Measurements from ENCODE around the gene ZNF789. TPM values are rescaled to one million over a fixed set of nuclear protein-coding genes. Genes with fewer than 3 reads are reported as not detected.
"Not testable (repeated sequence)": the region's sequence is repeated elsewhere in the genome, so short reads cannot be mapped to it uniquely, and the experiment has no call there.

ZNF789 gene
- total RNA-seq, 1 donor from 2014 or later = 3.4 TPM

DNA sequence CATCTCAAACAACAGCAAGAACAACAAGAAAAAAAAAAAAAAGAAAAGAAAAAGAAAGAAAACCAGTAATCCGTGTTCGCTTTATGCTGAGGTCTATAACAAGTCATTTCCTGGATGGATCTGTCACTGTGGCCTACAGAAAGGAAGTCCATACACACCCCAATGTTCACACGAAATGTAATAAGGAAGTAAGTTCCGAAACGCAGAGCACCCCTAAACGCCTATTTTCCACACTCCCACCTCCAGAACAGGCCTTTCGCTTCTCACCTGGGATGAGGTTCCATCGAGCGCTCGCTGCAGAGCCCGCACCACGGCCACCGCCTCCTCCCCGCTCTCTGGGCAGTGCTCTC is 26.7 kb downstream of the ZNF789 start:
- ATAC-seq (ENCODE audit: poor library complexity) (no peak), DNase-seq (no peak)
- intact Hi-C loops (cut with DNase I) = no loop called here

DNA sequence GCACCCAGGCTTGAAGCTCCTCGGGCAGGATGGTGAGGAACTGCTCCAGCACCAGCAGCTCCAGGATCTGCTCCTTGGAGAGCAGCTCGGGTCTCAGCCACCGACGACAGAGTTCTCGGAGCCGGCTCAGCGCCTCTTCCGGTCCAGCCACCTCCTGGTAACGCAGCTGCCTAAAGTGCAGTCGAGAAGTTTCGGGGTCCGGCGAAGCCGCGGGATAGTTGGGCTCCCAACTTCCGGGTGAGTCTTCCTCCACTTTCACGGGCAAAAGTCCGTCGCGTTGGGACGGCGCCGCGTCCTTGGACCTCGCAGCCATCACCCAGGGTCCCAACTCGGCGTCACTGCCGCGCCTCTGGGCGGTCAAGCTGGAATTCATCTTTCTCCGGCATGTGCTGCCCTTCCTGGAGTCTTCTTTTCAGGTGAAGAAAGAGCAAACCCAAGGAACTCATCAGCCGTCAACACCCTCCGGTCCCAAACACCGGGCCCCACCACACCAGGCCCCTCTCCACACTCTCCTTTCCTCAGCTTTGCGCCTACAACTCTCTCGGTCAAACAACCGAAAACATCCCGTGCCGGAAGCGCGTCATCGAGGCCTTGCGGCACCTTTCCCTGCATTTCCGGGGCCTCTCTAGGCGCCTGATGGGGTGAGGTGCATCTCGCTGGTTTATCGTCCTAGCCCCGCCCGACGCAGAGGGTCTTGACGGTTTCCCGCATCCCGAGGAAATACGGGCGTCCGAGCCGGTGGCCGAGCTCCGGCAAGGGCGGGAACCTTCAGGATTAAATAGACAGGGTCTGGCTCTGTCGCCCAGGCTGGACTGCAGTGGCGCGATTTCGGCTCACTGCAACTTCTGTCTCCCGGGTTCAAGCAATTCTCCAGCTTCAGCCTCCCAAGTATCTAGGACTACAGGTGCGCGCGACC is 27.3 kb downstream of the ZNF789 start, which contains the start of gene ZNF394:
Gene ZNF394, minus strand, starts transcription at position 561 of the 916 bp plus-strand sequence. Its CDS starts 188 bp downstream, at position 373.
- DNase-seq (peak; percentile 95), ATAC-seq (ENCODE audit: poor library complexity) (peak; percentile 72)
- intact Hi-C loops (cut with DNase I) = loop anchor here (10.0 kb wide), 1 partner anchor 55 kb away; the partner anchor contains the start of genes FAM200A and ZNF655

DNA sequence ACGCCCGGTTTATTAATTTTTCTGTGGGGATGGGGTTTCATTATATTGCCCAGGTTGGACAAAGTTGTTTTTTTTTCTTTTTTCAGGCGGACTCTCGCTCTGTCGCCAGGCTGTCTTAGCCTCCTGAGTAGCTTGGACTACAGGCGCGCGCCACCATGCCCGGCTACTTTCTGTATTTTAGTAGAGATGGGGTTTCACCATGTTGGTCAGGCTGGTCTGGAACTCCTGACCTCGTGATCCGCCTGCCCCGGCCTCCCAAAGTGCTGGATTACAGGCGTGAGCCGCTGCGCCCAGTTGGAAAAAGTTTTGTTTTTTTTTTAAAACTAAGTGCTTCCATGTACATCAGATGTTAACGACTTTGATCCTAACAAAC is 27.9 kb downstream of the ZNF789 start:
- DNase-seq (no peak), ATAC-seq (ENCODE audit: poor library complexity) (no peak)
- intact Hi-C loops (cut with DNase I) = loop anchor here (10.0 kb wide), 1 partner anchor 54 kb away; the partner anchor contains the start of genes FAM200A and ZNF655

DNA sequence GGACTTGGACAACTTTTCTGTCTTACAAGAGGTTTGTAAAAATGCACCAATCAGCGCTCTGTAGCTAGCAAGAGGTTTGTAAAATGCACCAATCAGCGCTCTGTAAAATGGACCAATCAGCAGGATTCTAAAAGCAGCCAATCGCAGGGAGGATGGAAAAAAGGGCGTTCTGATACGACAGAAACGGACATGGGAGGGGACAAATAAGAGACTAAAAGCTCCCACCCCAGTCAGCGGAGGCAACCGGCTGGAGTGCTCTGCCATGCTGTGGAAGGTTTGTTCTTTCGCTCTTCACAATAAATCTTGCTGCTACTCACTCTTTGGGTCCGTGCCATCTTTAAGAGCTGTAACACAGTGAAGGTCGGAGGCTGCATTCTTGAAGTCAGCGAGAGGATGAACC is 28.5 kb downstream of the ZNF789 start:
- not testable (repeated sequence) for DNase-seq; ATAC-seq (ENCODE audit: poor library complexity)
- intact Hi-C loops (cut with DNase I) = loop anchor here (10.0 kb wide), 1 partner anchor 54 kb away; the partner anchor contains the start of genes FAM200A and ZNF655

DNA sequence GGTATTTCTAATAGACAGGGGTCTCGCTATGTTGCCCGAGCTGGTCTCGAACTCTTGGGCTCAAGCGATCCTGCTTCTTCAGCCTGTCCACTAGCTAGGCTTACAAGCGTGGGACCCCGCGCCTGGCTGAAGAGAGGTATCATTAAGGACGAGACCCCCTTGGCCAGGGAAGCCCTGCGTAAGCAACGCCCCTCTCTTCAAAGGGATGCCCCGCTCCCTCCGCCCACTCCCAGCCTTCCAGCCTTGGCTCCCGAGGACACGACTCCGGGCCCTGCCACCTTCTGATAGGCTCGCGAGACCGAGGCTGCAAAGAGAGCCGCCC is 31.6 kb downstream of the ZNF789 start:
- no peak for ATAC-seq (ENCODE audit: poor library complexity)
- DNase-seq = no peak
- intact Hi-C loops (cut with DNase I) = loop anchor here (10.0 kb wide), 1 partner anchor 51 kb away; the partner anchor contains the start of genes FAM200A and ZNF655

DNA sequence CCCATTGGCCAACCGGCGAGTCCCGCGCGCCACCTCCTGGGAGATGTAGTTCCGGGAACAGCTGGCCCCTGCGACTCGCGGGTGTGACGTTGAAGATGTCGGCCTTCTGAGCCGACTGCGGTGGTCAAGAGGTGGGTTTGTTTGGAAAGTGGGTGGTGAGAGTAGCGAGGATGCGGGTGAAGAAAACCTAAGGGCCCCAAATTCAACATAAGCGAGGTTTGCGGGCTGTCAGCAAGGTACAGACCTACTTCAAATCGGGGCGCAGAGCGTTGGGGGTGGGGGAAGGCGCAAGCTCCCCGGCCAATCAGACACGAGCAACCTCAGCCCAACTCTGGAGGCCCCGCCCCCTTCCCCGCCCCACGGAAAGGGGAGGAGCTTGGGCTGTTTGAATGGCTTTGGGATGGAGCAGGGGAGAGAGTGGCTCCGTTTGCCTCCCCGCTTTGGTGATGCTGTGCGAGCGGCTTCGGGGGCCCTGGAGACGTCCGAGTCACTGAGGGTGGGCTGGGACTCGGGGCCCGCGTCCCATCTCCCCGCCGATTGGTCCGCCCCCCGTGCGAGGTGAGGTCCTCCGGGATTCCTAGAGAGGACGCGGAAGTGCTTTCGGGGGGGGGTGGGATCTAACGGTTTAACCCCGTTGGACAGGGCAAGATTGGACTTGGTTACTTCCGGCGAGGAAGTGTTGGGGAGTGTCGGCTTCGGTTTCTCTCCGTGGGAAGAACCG is 32.1 kb downstream of the ZNF789 start, which contains the start of gene ZKSCAN5:
Gene ZKSCAN5, plus strand, starts transcription at position 60 of the 721 bp plus-strand sequence. CDS start 1,383 bp downstream, outside the sequence.
- DNase-seq (peak; percentile 99), ATAC-seq (ENCODE audit: poor library complexity) (peak; percentile 96)
- intact Hi-C loops (cut with DNase I) = loop anchor here (10.0 kb wide), 1 partner anchor 50 kb away; the partner anchor contains the start of genes FAM200A and ZNF655

DNA sequence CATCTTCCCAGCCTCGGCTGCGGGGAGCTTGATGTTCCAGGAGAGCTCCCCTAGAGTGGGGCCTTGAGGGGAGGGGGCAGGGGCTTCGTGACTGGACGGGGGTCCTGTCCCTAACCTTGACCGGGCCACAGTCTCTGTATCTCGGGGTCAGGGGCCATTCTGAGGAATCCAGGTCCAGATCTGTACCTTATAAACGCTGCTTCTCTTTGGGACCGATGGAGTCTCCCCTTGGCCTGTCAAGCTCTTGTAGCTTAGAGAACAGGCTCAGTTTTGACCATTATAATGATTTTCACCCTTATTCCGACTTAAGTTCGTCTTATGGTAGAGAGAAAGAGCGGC is 32.6 kb downstream of the ZNF789 start:
- no peak for ATAC-seq (ENCODE audit: poor library complexity)
- intact Hi-C loops (cut with DNase I) = loop anchor here (10.0 kb wide), 1 partner anchor 50 kb away; the partner anchor contains the start of genes FAM200A and ZNF655
- no peak for DNase-seq

DNA sequence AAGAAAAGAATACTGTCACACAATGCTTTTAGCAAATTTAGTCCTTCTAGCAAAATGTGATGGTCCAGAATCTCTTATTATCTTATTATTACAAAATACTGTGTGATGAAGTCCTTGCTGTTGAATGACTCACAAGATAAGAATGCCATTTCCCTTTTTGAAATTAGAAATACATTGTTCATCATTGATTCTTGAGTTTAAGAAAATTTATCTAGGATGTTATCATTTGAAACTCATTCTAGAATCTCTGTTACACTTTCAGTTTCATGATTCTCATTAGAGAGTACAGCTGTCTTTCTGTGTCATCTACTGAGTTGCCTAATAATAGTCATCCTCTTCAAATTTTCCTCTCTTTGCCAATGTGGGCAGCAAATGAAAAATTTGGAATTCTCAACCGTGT is 41.4 kb downstream of the ZNF789 start:
- no peak for ATAC-seq (ENCODE audit: poor library complexity)
- no peak for DNase-seq
- intact Hi-C loops (cut with DNase I) = no loop called here

DNA sequence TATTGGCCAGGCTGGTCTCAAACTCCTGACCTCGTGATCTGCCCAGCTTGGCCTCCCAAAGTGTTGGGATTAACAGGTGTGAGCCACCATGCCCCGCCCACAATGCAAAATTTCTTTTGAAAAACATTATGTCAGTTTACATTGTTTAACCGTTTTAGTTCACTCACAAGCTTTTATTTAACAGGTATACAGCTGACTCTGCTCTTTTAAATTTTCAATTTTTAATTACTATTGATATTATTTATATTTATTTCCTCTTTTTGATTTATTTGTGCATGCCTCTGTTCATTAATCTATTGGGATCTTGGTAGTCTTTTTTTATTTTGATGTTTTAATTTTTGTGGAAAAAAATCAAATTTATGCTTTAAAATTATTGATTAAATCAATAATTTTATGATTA is 48.7 kb downstream of the ZNF789 start:
- intact Hi-C loops (cut with DNase I) = no loop called here
- DNase-seq = no peak
- ATAC-seq (ENCODE audit: poor library complexity) = no peak

DNA sequence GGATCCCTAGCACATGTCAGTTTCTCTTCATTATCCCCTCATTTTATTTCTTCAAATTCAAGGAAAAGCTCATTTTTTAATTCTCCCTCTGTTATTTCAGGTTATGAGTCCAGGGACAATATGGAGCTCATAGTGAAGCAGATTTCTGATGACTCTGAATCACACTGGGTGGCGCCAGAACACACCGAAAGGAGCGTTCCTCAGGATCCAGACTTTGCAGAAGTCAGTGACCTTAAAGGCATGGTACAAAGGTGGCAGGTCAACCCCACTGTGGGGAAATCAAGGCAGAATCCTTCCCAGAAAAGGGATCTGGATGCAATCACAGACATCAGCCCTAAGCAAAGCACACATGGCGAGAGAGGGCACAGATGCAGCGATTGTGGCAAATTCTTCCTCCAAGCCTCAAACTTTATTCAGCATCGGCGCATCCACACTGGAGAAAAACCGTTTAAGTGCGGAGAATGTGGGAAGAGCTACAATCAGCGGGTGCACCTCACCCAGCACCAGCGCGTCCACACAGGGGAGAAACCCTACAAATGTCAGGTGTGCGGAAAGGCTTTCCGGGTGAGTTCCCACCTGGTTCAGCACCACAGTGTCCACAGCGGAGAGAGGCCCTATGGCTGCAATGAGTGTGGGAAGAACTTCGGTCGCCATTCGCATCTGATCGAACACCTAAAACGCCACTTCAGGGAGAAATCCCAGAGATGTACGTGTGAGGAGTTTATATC is 53.2 kb downstream of the ZNF789 start:
- intact Hi-C loops (cut with DNase I) = no loop called here
- no peak for DNase-seq
- no peak for ATAC-seq (ENCODE audit: poor library complexity)

DNA sequence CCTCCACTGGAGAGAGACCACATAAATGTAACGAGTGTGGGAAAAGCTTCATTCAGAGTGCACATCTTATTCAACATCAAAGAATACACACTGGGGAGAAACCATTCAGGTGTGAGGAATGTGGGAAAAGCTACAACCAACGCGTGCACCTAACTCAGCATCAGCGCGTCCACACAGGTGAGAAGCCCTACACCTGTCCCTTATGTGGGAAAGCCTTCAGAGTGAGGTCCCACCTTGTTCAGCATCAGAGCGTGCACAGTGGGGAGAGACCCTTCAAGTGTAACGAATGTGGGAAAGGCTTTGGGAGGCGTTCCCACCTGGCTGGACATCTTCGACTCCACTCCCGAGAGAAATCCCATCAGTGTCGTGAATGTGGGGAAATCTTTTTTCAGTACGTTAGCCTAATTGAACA is 58.7 kb downstream of the ZNF789 start:
- intact Hi-C loops (cut with DNase I) = no loop called here
- DNase-seq = no peak
- ATAC-seq (ENCODE audit: poor library complexity) = no peak

DNA sequence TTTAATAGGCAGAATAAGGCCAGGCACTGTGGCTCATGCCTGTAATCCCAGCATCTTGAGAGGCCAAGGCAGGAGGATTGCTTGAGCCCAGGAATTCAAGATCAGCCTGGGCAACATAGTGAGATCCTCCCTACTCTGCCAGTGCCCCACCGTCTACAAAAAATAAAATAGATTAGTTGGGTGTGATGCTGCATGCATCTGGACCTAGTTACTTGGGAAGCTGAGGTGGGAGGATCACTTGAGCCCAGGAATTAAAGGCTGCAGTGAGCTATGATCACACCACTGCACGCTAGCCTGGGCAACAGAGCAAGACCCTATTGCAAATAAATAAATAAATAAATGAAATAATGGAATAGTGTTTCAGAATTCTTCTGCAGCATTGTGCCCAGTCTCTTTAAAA is 63.0 kb downstream of the ZNF789 start:
- ATAC-seq (ENCODE audit: poor library complexity) (no peak), DNase-seq (no peak)
- intact Hi-C loops (cut with DNase I) = no loop called here

Other genes with a start within 250 kb of the ZNF789 start
- gene MYH16, start 200.1 kb upstream of the ZNF789 start, total RNA-seq = not detected
- 133 TPM for gene ARPC1A, start 147.0 kb upstream of the ZNF789 start, total RNA-seq
- gene ARPC1B, start 98.2 kb upstream of the ZNF789 start, total RNA-seq = 40.6 TPM
- gene PDAP1, start 64.3 kb upstream of the ZNF789 start, total RNA-seq = 97.7 TPM
- gene BUD31, start 63.9 kb upstream of the ZNF789 start, total RNA-seq = 31.5 TPM
- gene PTCD1, start 34.1 kb upstream of the ZNF789 start, total RNA-seq = 3.0 TPM
- gene CPSF4, start 33.9 kb upstream of the ZNF789 start, total RNA-seq = 19.9 TPM
- gene ATP5MF, start 6.7 kb upstream of the ZNF789 start, total RNA-seq = 900 TPM
- gene ZNF394, start 27.4 kb downstream of the ZNF789 start, total RNA-seq = 15.8 TPM
- 6.1 TPM for gene ZKSCAN5, start 31.8 kb downstream of the ZNF789 start, total RNA-seq
- 6.5 TPM for gene FAM200A, start 79.2 kb downstream of the ZNF789 start, total RNA-seq
- gene ZNF655, start 85.8 kb downstream of the ZNF789 start, total RNA-seq = 24.0 TPM
- gene TMEM225B, start 125.4 kb downstream of the ZNF789 start, total RNA-seq = not detected
- 6.9 TPM for gene ZSCAN25, start 144.1 kb downstream of the ZNF789 start, total RNA-seq
- not detected for gene CYP3A5, start 207.1 kb downstream of the ZNF789 start, total RNA-seq

All from Right ventricle myocardium superior (tissue), 1 donor.